Measurements from ENCODE around the gene BANP.
"Not testable (repeated sequence)": the region's sequence is repeated elsewhere in the genome, so short reads cannot be mapped to it uniquely, and the experiment has no call there.

DNA sequence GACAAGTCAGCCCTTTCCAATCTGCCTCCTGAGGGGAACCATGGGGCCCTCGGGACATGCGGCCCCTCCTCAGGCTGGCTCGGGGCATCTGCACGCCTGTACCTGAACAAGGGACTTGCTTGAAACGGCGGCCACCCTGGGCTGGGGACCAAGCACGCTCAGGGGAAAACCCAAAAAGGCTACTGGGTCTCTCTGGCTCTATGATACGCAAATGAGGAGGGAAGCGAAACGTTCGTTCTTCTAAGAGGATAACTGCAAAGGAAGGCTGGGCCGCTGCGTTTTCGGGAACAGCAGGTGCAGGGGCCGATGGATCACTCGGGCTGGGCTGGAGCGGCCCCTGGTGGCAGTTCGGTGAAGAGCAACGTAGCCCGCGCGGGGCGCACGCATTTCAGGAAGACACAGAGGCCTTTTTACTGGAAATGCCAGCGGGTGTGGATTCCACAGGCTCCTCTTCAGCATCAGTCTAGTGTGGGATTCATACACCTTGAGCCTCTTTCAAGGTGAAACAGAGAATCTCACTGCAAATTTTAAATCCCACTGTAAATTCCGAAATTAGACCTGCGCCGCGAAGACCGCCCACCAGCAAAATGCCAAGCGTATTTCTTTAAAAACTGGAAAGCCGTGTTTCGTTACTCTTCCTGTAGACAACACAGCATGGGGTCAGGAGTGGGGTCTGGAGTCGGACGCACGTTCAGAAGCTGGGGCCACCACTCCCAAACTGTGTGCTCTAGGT, 41.9 kb upstream of the BANP start:
- TF ChIP-seq, protein P1, sequence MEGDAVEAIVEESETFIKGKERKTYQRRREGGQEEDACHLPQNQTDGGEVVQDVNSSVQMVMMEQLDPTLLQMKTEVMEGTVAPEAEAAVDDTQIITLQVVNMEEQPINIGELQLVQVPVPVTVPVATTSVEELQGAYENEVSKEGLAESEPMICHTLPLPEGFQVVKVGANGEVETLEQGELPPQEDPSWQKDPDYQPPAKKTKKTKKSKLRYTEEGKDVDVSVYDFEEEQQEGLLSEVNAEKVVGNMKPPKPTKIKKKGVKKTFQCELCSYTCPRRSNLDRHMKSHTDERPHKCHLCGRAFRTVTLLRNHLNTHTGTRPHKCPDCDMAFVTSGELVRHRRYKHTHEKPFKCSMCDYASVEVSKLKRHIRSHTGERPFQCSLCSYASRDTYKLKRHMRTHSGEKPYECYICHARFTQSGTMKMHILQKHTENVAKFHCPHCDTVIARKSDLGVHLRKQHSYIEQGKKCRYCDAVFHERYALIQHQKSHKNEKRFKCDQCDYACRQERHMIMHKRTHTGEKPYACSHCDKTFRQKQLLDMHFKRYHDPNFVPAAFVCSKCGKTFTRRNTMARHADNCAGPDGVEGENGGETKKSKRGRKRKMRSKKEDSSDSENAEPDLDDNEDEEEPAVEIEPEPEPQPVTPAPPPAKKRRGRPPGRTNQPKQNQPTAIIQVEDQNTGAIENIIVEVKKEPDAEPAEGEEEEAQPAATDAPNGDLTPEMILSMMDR (conservative IDR thresholded peaks at IDR 0.05) = peak; percentile 87
- TF ChIP-seq ZFX (IDR thresholded peaks at IDR 0.05) = not testable (repeated sequence)

All from C4-2B (cell line).